HG02623 (cell line): ENCODE data around the gene FBXO28.
"Not testable (repeated sequence)": the region's sequence is repeated elsewhere in the genome, so short reads cannot be mapped to it uniquely, and the experiment has no call there.

ENCODE experiments used
- ATAC-seq: cut with Tn5 transposase; IDR thresholded peaks from one replicate; pipeline ENCODE4 v1.9.1; 2021; ENCODE audit warnings: moderate library complexity; ENCODE audit not compliant: unreplicated experiment

The FBXO28 gene

GRCh38 chr1:224183591-224184312 lies 69.8 kb downstream of the FBXO28 start:
- peak; percentile 46 for ATAC-seq

- no peak for ATAC-seq
These were observed 71.3 kb downstream of the FBXO28 start for GRCh38 chr1:224185208-224185607.

GRCh38 chr1:224188286-224188685 lies 74.4 kb downstream of the FBXO28 start:
- no peak for ATAC-seq

- no peak for ATAC-seq
These were observed 75.7 kb downstream of the FBXO28 start for GRCh38 chr1:224189561-224189960.

GRCh38 chr1:224192082-224192788 lies 78.3 kb downstream of the FBXO28 start:
- ATAC-seq = no peak

- ATAC-seq = no peak
These were observed 79.5 kb downstream of the FBXO28 start for GRCh38 chr1:224193319-224193966.

- no peak for ATAC-seq
These were observed 83.1 kb downstream of the FBXO28 start for GRCh38 chr1:224196813-224197600.

GRCh38 chr1:224198572-224198971 lies 84.7 kb downstream of the FBXO28 start:
- no peak for ATAC-seq

- ATAC-seq = no peak
These were observed 85.8 kb downstream of the FBXO28 start for GRCh38 chr1:224199679-224200078.

GRCh38 chr1:224201383-224201782 lies 87.5 kb downstream of the FBXO28 start:
- no peak for ATAC-seq

- ATAC-seq = no peak
These were observed 87.9 kb downstream of the FBXO28 start for GRCh38 chr1:224201853-224202252.

GRCh38 chr1:224203243-224204016 lies 89.5 kb downstream of the FBXO28 start:
- ATAC-seq = peak; percentile 50

GRCh38 chr1:224205438-224205840 lies 91.5 kb downstream of the FBXO28 start:
- ATAC-seq = no peak

- not testable (repeated sequence) for ATAC-seq
These were observed 92.1 kb downstream of the FBXO28 start for GRCh38 chr1:224205931-224206538.

- no peak for ATAC-seq
These were observed 97.5 kb downstream of the FBXO28 start for GRCh38 chr1:224211206-224211962.
